ENCODE data around the gene PRKAG2.

PRKAG2 gene

DNA sequence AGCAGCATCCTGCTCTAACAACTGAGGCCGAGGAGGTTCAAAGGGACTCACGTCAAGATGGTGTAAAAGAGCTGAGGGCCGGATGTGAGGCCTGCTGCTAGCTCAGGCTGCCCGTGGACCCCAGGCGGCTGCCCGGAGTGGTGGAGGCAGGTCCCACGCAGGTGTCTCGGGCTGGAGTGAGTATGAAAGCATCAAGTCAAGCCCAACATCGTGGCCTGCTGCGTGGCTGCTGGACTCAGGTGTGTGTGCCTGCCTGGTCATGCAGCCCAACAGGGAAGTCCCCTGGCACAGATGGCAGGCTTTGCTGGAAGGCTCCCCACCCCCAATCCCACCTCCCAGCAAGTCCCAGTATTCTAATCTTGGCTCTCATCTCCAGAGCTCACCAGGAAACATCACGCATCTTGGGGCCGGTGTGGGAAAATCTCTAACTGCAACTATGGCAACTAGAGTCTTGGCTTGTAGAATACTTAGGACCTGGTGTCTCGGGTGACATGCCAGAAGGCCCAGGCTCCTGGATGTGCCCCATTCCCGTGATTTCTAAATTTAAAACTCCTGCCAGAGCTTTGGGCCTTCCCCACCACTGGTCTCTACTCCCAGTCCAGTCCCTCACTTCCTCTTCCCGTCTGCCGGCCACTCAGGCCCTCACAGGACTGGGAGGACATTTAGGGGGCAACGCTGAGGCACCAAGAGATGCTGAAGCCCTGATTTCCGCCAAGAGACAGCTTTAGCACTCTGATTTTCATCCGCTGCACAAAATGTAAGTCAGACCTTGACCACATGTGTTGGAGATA is 85.9 kb downstream of the PRKAG2 start:
- H3K36me3 ChIP-seq (ENCODE audit: control insufficient read depth, insufficient read depth, low read length) = no peaks in the 10 kb centered on the region
- peaks cover 7% of the 10 kb centered on the region for H3K4me1 ChIP-seq (ENCODE audit: control insufficient read depth, insufficient read depth, low read length, poor library complexity, severe bottlenecking)
- H3K27ac ChIP-seq (ENCODE audit: low read depth, low read length, severe bottlenecking) = no peak overlapping the region
- H3K4me3 ChIP-seq (ENCODE audit: extremely low read depth, insufficient read depth, low read length, poor library complexity, severe bottlenecking) = no peak overlapping the region
- 87 to 96% methylated on average over 18 to 19 of the region's 19 CpGs for WGBS, 2 experiments (ENCODE audit: insufficient coverage in 2 of 2)
- H3K9me3 ChIP-seq (ENCODE audit: control insufficient read depth, low read length) = no peaks in the 10 kb centered on the region

DNA sequence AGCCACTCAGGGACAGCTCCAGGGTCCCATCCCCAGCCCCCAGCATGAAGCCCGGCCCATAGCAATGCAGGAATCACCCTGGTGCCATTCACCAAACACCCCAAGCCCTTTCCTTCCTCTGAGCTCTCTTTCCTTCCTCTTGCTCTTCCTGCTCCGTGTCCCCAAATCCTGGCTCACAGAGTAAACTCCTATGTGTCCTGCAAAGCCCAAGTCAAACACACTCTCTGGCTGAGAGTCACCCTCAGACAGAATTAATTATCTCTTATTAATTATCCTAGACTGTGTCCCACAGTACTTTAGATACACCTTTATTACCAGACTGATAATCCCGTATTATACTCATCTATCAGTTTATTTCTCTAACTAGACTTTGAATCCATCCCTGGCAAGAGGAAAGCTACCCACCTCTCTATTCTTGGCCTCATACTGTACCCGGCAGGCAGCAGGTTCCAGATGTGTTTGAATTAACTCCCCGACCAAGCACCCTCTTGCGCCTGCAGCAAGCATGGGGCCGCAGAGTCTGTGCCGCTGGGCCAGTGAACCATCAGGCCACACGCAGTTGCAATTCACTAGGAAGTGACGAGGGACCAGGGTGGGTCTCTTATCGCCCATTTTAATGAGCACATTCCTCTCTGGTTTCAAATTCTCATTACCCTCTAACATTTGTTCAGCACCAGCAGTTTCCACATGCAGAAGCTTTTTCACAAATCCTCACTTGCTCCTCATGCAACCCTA is 86.7 kb downstream of the PRKAG2 start:
- WGBS, 2 experiments (ENCODE audit: insufficient coverage in 2 of 2) = 92 to 94% methylated on average over 11 of the region's 11 CpGs
- no peaks in the 10 kb centered on the region for H3K9me3 ChIP-seq (ENCODE audit: control insufficient read depth, low read length)
- no peak overlapping the region for H3K27ac ChIP-seq (ENCODE audit: low read depth, low read length, severe bottlenecking)
- no peak overlapping the region for H3K4me3 ChIP-seq (ENCODE audit: extremely low read depth, insufficient read depth, low read length, poor library complexity, severe bottlenecking)
- peaks cover 6% of the 10 kb centered on the region for H3K4me1 ChIP-seq (ENCODE audit: control insufficient read depth, insufficient read depth, low read length, poor library complexity, severe bottlenecking)
- no peaks in the 10 kb centered on the region for H3K36me3 ChIP-seq (ENCODE audit: control insufficient read depth, insufficient read depth, low read length)

DNA sequence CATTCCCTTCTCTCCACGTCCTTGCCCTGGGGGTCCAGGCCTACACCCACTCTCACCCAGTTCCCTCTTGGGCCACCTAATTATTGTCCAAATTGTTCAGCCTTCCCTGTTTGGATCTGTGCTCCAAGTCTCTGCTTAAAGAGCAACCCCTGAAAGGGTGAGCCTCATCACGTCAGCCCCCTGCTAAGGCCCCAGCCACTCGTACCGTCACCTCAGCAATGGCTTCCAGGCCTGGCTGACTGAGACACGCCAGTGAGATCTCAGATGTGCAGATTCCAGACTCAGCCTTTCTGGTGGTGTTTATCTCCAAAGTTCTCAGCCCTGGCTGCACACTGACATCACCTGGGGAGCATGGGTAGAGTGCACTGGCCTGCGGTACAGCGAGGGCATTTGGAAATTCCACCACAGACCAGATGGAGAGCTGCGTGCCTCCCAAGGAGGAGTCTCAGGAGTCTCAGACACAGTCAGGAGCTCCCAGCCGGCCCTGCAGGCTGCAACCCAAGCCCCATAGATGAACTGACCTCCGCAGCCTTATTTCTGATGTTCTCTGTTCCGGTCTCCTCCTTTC is 87.5 kb downstream of the PRKAG2 start:
- H3K4me1 ChIP-seq (ENCODE audit: control insufficient read depth, insufficient read depth, low read length, poor library complexity, severe bottlenecking) = peaks cover 6% of the 10 kb centered on the region
- 95 to 96% methylated on average over 11 of the region's 11 CpGs for WGBS, 2 experiments (ENCODE audit: insufficient coverage in 2 of 2)
- no peak overlapping the region for H3K4me3 ChIP-seq (ENCODE audit: extremely low read depth, insufficient read depth, low read length, poor library complexity, severe bottlenecking)
- no peak overlapping the region for H3K27ac ChIP-seq (ENCODE audit: low read depth, low read length, severe bottlenecking)
- no peaks in the 10 kb centered on the region for H3K36me3 ChIP-seq (ENCODE audit: control insufficient read depth, insufficient read depth, low read length)
- no peaks in the 10 kb centered on the region for H3K9me3 ChIP-seq (ENCODE audit: control insufficient read depth, low read length)

DNA sequence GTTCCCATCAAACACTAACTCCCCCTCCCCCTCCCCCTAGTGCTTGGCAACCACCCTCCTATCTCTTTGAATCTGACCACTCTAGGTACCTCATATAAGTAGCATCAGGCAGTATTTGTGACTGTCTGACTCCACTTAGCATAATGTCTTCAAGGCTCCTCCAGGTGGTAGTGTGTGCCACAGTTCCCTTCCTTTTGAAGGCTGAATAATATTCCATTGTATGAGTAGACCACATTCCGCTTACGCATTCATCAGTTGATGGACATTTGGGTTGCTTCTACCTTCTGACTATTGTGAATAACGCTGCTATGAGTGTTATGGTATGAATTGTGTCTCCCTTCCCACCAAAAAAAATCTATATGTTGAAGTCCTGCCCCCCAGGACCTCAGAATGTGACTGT is 89.6 kb downstream of the PRKAG2 start:
- no peaks in the 10 kb centered on the region for H3K4me1 ChIP-seq (ENCODE audit: control insufficient read depth, insufficient read depth, low read length, poor library complexity, severe bottlenecking)
- H3K9me3 ChIP-seq (ENCODE audit: control insufficient read depth, low read length) = no peaks in the 10 kb centered on the region
- no peak overlapping the region for H3K4me3 ChIP-seq (ENCODE audit: extremely low read depth, insufficient read depth, low read length, poor library complexity, severe bottlenecking)
- H3K36me3 ChIP-seq (ENCODE audit: control insufficient read depth, insufficient read depth, low read length) = no peaks in the 10 kb centered on the region
- 100% methylated on average over 2 of the region's 3 CpGs; no CpG with 5 or more reads in 1 of the 2 experiments for WGBS, 2 experiments (ENCODE audit: insufficient coverage in 2 of 2)
- H3K27ac ChIP-seq (ENCODE audit: low read depth, low read length, severe bottlenecking) = no peak overlapping the region

DNA sequence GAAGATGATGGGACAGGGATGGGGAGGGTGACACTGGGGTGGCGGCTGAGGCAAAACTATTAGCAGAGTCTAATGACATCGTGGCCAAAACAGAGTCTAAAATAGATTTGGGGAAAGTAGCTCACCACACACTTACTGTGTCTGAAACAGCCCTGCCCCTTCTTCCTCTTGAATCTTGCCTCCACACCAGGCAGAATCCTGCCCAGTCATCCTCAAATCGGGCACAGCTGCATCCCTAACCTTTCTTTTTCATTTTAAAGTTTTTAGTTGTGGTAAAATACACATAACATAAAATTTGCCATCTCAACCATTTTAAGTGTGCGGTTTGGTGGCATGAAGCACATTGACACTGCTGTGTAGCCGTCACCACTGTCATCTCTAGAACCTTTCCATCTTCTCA is 90.0 kb downstream of the PRKAG2 start:
- Histone ChIP-seq H3K9me3 (ENCODE audit: control insufficient read depth, low read length) (no peaks in the 10 kb centered on the region), H3K4me1 (ENCODE audit: control insufficient read depth, insufficient read depth, low read length, poor library complexity, severe bottlenecking) (no peaks in the 10 kb centered on the region), H3K36me3 (ENCODE audit: control insufficient read depth, insufficient read depth, low read length) (no peaks in the 10 kb centered on the region), H3K4me3 (ENCODE audit: extremely low read depth, insufficient read depth, low read length, poor library complexity, severe bottlenecking) (no peak overlapping the region), H3K27ac (ENCODE audit: low read depth, low read length, severe bottlenecking) (no peak overlapping the region)
- WGBS, 2 experiments (ENCODE audit: insufficient coverage in 2 of 2) = 96 to 97% methylated on average over 4 of the region's 5 CpGs

DNA sequence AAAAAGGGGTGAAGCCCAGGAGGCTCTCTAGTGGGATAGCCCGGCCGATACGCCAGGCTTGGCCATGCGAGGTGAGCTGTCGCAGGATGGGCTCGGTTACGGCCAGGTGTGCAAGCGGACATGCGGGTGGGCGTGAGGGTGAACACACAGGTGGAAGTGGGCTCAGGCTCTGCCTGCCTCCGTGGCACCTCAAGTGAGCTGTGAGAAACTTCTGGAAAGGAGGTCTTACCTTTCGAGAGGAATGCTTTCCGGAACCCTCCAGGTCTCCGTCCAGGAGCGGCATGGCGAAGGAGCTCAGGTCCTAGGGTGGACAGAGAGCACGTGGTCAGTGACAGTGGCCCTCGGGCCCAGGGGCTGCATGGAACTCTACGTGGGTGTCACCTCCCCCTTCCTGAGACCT is 90.7 kb downstream of the PRKAG2 start:
- H3K4me3 ChIP-seq (ENCODE audit: extremely low read depth, insufficient read depth, low read length, poor library complexity, severe bottlenecking) = no peak overlapping the region
- no peaks in the 10 kb centered on the region for H3K36me3 ChIP-seq (ENCODE audit: control insufficient read depth, insufficient read depth, low read length)
- no peaks in the 10 kb centered on the region for H3K9me3 ChIP-seq (ENCODE audit: control insufficient read depth, low read length)
- 94 to 97% methylated on average over 19 of the region's 19 CpGs for WGBS, 2 experiments (ENCODE audit: insufficient coverage in 2 of 2)
- H3K4me1 ChIP-seq (ENCODE audit: control insufficient read depth, insufficient read depth, low read length, poor library complexity, severe bottlenecking) = no peaks in the 10 kb centered on the region
- no peak overlapping the region for H3K27ac ChIP-seq (ENCODE audit: low read depth, low read length, severe bottlenecking)

DNA sequence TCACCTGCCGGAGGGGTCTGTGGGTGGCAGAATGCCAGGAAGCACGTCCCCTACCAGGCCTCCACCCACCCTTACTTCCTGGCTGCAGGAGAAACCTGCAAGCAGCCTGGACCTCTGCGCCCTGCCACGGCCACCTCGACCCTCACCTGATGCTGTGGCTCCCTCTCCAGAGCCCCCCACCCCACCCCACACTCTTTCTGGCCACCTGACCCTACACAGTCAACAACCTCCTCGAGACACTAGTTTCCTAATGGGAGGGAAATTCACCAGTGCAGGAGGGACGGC is 91.3 kb downstream of the PRKAG2 start:
- Histone ChIP-seq H3K4me1 (ENCODE audit: control insufficient read depth, insufficient read depth, low read length, poor library complexity, severe bottlenecking) (no peaks in the 10 kb centered on the region), H3K36me3 (ENCODE audit: control insufficient read depth, insufficient read depth, low read length) (no peaks in the 10 kb centered on the region), H3K4me3 (ENCODE audit: extremely low read depth, insufficient read depth, low read length, poor library complexity, severe bottlenecking) (no peak overlapping the region), H3K27ac (ENCODE audit: low read depth, low read length, severe bottlenecking) (no peak overlapping the region), H3K9me3 (ENCODE audit: control insufficient read depth, low read length) (no peaks in the 10 kb centered on the region)
- 92 to 95% methylated on average over 3 to 4 of the region's 7 CpGs for WGBS, 2 experiments (ENCODE audit: insufficient coverage in 2 of 2)

DNA sequence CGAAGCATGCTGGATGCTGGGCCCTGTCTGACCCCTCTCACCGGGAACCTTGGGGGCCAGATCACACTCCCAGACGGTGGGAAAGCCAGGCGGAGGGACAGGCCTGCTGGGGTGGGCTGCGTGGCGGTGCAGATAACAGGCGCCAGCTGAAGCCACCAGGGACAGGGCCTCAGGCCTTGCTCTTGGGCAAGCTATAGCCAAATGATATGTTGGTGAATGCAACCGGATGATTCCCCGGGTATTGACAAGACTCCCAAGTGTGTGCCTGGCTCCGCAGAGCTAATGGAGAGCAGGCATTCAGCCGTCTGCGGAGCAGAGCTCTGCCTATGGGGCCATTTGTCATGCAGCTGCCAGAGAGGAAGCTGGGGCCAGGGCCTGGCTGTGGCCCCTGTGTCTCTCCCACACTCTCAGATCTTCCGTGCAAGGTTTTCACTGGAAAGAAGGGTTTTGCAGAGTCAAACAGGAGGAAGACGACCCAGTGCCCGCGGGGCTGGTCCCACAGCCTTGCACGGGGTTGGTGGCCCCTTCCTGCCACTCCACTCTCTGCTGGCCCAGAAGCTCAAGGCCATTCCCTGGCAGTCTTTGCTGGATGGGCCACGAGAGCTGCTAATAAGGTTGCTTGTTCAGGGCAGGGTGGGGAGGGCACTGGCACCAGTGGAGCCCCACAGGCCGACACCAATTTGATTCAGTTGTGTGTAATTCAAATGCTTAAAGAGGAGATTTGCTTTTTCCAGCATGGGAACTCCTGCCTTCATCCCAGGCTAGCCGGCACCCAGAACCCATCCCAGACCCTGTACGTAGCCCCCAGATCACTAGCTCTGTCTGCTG is 91.8 kb downstream of the PRKAG2 start:
- H3K4me3 ChIP-seq (ENCODE audit: extremely low read depth, insufficient read depth, low read length, poor library complexity, severe bottlenecking) = no peak overlapping the region
- no peak overlapping the region for H3K27ac ChIP-seq (ENCODE audit: low read depth, low read length, severe bottlenecking)
- H3K4me1 ChIP-seq (ENCODE audit: control insufficient read depth, insufficient read depth, low read length, poor library complexity, severe bottlenecking) = no peaks in the 10 kb centered on the region
- WGBS, 2 experiments (ENCODE audit: insufficient coverage in 2 of 2) = 79 to 89% methylated on average over 16 to 19 of the region's 21 CpGs
- no peaks in the 10 kb centered on the region for H3K36me3 ChIP-seq (ENCODE audit: control insufficient read depth, insufficient read depth, low read length)
- H3K9me3 ChIP-seq (ENCODE audit: control insufficient read depth, low read length) = no peaks in the 10 kb centered on the region

DNA sequence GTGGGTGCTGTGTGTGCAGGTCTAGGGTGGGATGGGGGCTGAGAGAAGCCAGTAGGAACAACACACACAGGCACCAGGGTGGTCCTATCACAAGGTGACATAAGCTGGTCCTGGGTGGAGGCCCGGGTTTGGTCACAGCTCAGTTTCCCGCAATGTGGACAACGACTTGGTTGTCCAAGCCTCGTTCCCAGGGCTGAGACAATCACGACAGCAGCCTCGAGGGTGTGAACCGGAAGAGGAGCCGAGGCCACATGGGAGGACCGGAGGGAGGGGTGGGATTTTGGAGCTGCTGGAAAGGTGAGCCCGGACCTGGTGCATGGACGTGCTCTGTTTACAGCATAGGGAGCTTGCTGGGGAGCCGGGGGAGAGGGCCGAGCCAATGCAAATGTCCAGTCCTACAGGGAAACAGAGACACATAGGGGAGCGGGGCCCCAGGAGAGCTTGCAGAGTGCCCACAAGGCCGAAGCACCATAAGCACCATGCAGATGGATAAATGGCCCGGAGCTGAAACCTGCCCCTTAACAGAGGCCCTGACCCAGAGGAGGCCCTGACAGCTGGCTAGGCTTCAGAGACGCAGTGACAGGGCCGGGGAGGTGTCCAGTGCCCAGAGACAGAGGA is 92.8 kb downstream of the PRKAG2 start:
- Histone ChIP-seq H3K4me3 (ENCODE audit: extremely low read depth, insufficient read depth, low read length, poor library complexity, severe bottlenecking) (no peak overlapping the region), H3K4me1 (ENCODE audit: control insufficient read depth, insufficient read depth, low read length, poor library complexity, severe bottlenecking) (no peaks in the 10 kb centered on the region), H3K27ac (ENCODE audit: low read depth, low read length, severe bottlenecking) (no peak overlapping the region), H3K36me3 (ENCODE audit: control insufficient read depth, insufficient read depth, low read length) (no peaks in the 10 kb centered on the region), H3K9me3 (ENCODE audit: control insufficient read depth, low read length) (no peaks in the 10 kb centered on the region)
- WGBS, 2 experiments (ENCODE audit: insufficient coverage in 2 of 2) = 93 to 97% methylated on average over 17 to 18 of the region's 18 CpGs
